Measurements from ENCODE around the gene LLPH. TPM values are rescaled to one million over a fixed set of nuclear protein-coding genes. Genes with fewer than 3 reads are reported as not detected.

LLPH gene
- total and polyA plus RNA-seq, 2 of the 13 experiments (the other 11 are each of a cell fraction or from before 2014, with no cell fraction given): 4.2 to 25.6 TPM

GRCh38 chr12:66070378-66071120, 60.0 kb downstream of the LLPH start (continued):
- TF ChIP-seq, protein P1, sequence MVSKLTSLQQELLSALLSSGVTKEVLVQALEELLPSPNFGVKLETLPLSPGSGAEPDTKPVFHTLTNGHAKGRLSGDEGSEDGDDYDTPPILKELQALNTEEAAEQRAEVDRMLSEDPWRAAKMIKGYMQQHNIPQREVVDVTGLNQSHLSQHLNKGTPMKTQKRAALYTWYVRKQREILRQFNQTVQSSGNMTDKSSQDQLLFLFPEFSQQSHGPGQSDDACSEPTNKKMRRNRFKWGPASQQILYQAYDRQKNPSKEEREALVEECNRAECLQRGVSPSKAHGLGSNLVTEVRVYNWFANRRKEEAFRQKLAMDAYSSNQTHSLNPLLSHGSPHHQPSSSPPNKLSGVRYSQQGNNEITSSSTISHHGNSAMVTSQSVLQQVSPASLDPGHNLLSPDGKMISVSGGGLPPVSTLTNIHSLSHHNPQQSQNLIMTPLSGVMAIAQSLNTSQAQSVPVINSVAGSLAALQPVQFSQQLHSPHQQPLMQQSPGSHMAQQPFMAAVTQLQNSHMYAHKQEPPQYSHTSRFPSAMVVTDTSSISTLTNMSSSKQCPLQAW (CRISPR knock-in tag; IDR thresholded peaks at IDR 0.05): no peak
- TF ChIP-seq ZSCAN20 (CRISPR knock-in tag; IDR thresholded peaks at IDR 0.05; ENCODE audit: borderline replicate concordance) (no peak), ZNF556 (CRISPR knock-in tag; IDR thresholded peaks at IDR 0.05; ENCODE audit: borderline replicate concordance) (no peak), ZC3H13 (CRISPR knock-in tag; IDR thresholded peaks at IDR 0.05) (no peak)

DNA sequence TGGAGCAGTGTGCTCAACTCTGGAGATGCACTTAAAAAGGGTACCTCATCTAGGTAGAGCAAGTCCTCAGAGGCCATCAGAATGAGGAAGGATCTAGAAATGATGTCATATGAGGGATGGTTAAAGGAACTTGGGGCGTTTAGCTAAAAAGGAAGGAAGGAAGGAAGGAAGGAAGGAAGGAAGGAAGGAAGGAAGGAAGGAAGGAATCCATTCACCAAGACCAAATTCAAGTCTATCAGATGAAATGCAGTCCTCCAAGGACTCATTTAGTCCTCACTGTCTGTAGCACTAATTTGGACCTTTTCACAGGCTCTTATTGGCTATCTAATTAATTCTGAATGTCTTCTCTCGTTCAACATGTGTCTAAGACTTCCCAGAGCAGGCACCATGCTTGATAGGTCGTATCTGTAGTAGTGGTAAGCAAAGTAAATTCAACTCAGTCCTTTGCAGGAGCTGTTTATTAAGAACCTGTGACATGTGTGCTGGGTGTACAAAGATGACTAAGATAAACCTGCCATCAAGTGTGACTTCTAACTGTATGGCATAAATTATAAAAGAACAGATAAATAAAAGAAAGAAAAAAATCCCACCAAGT, 63.5 kb downstream of the LLPH start:
- H3K9me3 ChIP-seq (ENCODE audit: low read length): no peaks in the 10 kb centered on the region
- DNase-seq (ENCODE audit: low spot score): no peak
- no peaks in the 10 kb centered on the region for H3K79me2 ChIP-seq (ENCODE audit: insufficient read depth, low read length)
- H4K20me1 ChIP-seq (ENCODE audit: insufficient read depth, low read length): no peaks in the 10 kb centered on the region
- no TSS peak for BruUV-seq (replicated peaks)
- ATAC-seq: no peak
- TF ChIP-seq ZNF737 (CRISPR knock-in tag; IDR thresholded peaks at IDR 0.05; ENCODE audit: borderline replicate concordance): no peak
- TF ChIP-seq, protein P2, sequence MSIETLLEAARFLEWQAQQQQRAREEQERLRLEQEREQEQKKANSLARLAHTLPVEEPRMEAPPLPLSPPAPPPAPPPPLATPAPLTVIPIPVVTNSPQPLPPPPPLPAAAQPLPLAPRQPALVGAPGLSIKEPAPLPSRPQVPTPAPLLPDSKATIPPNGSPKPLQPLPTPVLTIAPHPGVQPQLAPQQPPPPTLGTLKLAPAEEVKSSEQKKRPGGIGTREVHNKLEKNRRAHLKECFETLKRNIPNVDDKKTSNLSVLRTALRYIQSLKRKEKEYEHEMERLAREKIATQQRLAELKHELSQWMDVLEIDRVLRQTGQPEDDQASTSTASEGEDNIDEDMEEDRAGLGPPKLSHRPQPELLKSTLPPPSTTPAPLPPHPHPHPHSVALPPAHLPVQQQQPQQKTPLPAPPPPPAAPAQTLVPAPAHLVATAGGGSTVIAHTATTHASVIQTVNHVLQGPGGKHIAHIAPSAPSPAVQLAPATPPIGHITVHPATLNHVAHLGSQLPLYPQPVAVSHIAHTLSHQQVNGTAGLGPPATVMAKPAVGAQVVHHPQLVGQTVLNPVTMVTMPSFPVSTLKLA (IDR thresholded peaks at IDR 0.05): 0 out of 2 replicates have a peak, but pooled peaks have one; percentile 9
- TF ChIP-seq MEIS1 (CRISPR knock-in tag; IDR thresholded peaks at IDR 0.05; ENCODE audit: borderline replicate concordance): no peak
- H3K36me3 ChIP-seq (replicated peaks in 1 of 2; ENCODE audit: control insufficient read depth in 1 of 2, insufficient read depth in 2 of 2, low read length in 2 of 2): no peaks in the 10 kb centered on the region
- FAIRE-seq: no peak
- H3K4me2 ChIP-seq (ENCODE audit: low read depth, low read length): peak overlapping the region; percentile 30; the same call in 1 of the 2 replicates
- intact Hi-C loops (cut with micrococcal nuclease; ENCODE audit: unreplicated experiment): loop anchor here (10.0 kb wide), 1 partner anchor 62 kb away; no protein-coding TSS in a partner anchor
- H3K4me3 ChIP-seq (replicated peaks in 1 of 3; ENCODE audit: insufficient read depth in 1 of 3, low read depth in 2 of 3, low read length in 3 of 3): no peak overlapping the region; a peak in 1 of 6 replicates
- no peak overlapping the region for H2AFZ ChIP-seq (ENCODE audit: low read length)
- no peak overlapping the region for H3K9ac ChIP-seq (ENCODE audit: insufficient read depth, low read depth, low read length)
- H3K27ac ChIP-seq (ENCODE audit: extremely low read length, insufficient read depth, low read length): no peak overlapping the region
- no peaks in the 10 kb centered on the region for H3K27me3 ChIP-seq (ENCODE audit: control insufficient read depth in 1 of 2, insufficient read depth in 2 of 2, low read length in 2 of 2)
- H3K4me1 ChIP-seq (ENCODE audit: insufficient read depth, low read length): peaks cover 21% of the 10 kb centered on the region
- in situ Hi-C loops (cut with HindIII; ENCODE audit: extremely low pct_ligation_motif_present, low pct_unique_long_range_greater_than_20kb): no loop called here
- CTCF ChIA-PET (ENCODE audit: low intra/inter-chr PET ratio, low total read pairs): interaction anchor here (0.7 kb wide), 1 partner anchor 18 kb away, joined by 3 read pairs; no protein-coding TSS in a partner anchor
- POLR2A ChIA-PET: no interaction called here
- WGBS (ENCODE audit: low lambda C conversion rate): 83% methylated on average over 3 of the region's 3 CpGs

Other genes starting within 250 kb of the LLPH start
- 42.7 and 60.5 TPM in 2 replicates for gene TMBIM4, start 39.2 kb upstream of the LLPH start, total RNA-seq (2016; rRNA removed; fragmentation: Illumina TruSeq; extraction: Trizol)
- gene TMBIM4, start 39.2 kb upstream of the LLPH start, polyA plus RNA-seq (2011; rRNA removed): 50.6 and 67.7 TPM in 2 replicates
- gene IRAK3, start 58.5 kb upstream of the LLPH start, total RNA-seq (2016; rRNA removed; fragmentation: Illumina TruSeq; extraction: Trizol): not detected in 2 replicates
- 0.01 TPM in 1 of 2 replicates, not detected in the other for gene IRAK3, start 58.5 kb upstream of the LLPH start, polyA plus RNA-seq (2011; rRNA removed)
- 3.7 and 4.5 TPM in 2 replicates for gene HELB, start 171.7 kb upstream of the LLPH start, total RNA-seq (2016; rRNA removed; fragmentation: Illumina TruSeq; extraction: Trizol)
- gene HELB, start 171.7 kb upstream of the LLPH start, polyA plus RNA-seq (2011; rRNA removed): 1.4 and 1.7 TPM in 2 replicates